Measurements from ENCODE around the gene SMYD5.

The SMYD5 gene

GRCh38 chr2:73208258-73208657, 5.8 kb upstream of the SMYD5 start:
- no peak for DNase-seq

- DNase-seq, result no peak
Observed at GRCh38 chr2:73210019-73210418, 4.0 kb upstream of the SMYD5 start.

- DNase-seq, result no peak
Observed at GRCh38 chr2:73210696-73211095, 3.3 kb upstream of the SMYD5 start.

GRCh38 chr2:73212098-73212447, 2.0 kb upstream of the SMYD5 start:
- DNase-seq, result no peak

- DNase-seq, result peak; percentile 80
Observed at GRCh38 chr2:73212448-73213176, 1.4 kb upstream of the SMYD5 start.

- DNase-seq, result no peak
Observed at GRCh38 chr2:73215254-73215653, 1.2 kb downstream of the SMYD5 start.

GRCh38 chr2:73217160-73217559, 3.1 kb downstream of the SMYD5 start:
- DNase-seq, result no peak

- DNase-seq, result no peak
Observed at GRCh38 chr2:73217826-73218225, 3.8 kb downstream of the SMYD5 start.

GRCh38 chr2:73218298-73218697, 4.3 kb downstream of the SMYD5 start:
- DNase-seq, result no peak

GRCh38 chr2:73223821-73224220, 9.8 kb downstream of the SMYD5 start:
- no peak for DNase-seq

GRCh38 chr2:73225513-73226360, 11.7 kb downstream of the SMYD5 start:
- DNase-seq, result no peak

GRCh38 chr2:73227086-73227485, 13.0 kb downstream of the SMYD5 start:
- no peak for DNase-seq

- no peak for DNase-seq
Observed at GRCh38 chr2:73228631-73229030, 14.6 kb downstream of the SMYD5 start.

- no peak for DNase-seq
Observed at GRCh38 chr2:73232403-73233153, 18.5 kb downstream of the SMYD5 start.

GRCh38 chr2:73233154-73233931, 19.3 kb downstream of the SMYD5 start, which contains the start of gene PRADC1:
Gene PRADC1 (minus strand): TSS chr2:73233239. CDS start chr2:73233160, 79 bp downstream.
- peak; percentile 100 for DNase-seq

GRCh38 chr2:73233932-73234832, 20.1 kb downstream of the SMYD5 start, which contains the start of gene CCT7:
Gene CCT7 (plus strand): TSS chr2:73234308. CDS start chr2:73234379, 71 bp downstream.
- peak; percentile 93 for DNase-seq

GRCh38 chr2:73235315-73236028, 21.4 kb downstream of the SMYD5 start:
- no peak for DNase-seq

- no peak for DNase-seq
Observed at GRCh38 chr2:73237168-73237567, 23.1 kb downstream of the SMYD5 start.

- no peak for DNase-seq
Observed at GRCh38 chr2:73238149-73238548, 24.1 kb downstream of the SMYD5 start.

GRCh38 chr2:73238976-73239375, 24.9 kb downstream of the SMYD5 start:
- DNase-seq, result no peak

- DNase-seq, result peak; percentile 35
Observed at GRCh38 chr2:73239776-73240175, 25.7 kb downstream of the SMYD5 start.

Data from fibroblast of skin of right biceps (primary cell).